Heart left ventricle (tissue), 16 donors: ENCODE results near the gene C14orf93. TPM values are rescaled to one million over a fixed set of nuclear protein-coding genes. Genes with fewer than 3 reads are reported as not detected.

Experiments
- ATAC-seq, 4 donors: fragments of 200-7000 bp; cut with Tn5 transposase; one replicate each; pipeline ENCODE4 v1.9.1; 2020 to 2022; ENCODE audit warnings: moderate library complexity in 4 of 4, mild to moderate bottlenecking in 3 of 4, moderate number of reproducible peaks in 1 of 4
- DNase-seq, 5 donors: peaks; one replicate each; pipeline ENCODE4 v3.0.0-alpha.2; 2020
- H3K27ac ChIP-seq, 12 donors: fragments of 200-600 bp; sonication (generic) in 4 of 12; one replicate each; pipeline versions ENCODE4 v1.5.0 to v1.8.0; 2016 to 2022; ENCODE audit warnings: mild to moderate bottlenecking in 2 of 12
- H3K27me3 ChIP-seq, 9 donors: fragments of 200-600 bp; sonication (generic) in 2 of 9; one replicate each; pipeline versions ENCODE4 v1.5.1 to v1.8.0; 2016 to 2022; ENCODE audit warnings: mild to moderate bottlenecking in 3 of 9
- H3K36me3 ChIP-seq, 9 donors: fragments of 200-600 bp; sonication (generic) in 2 of 9; one replicate each; pipeline versions ENCODE4 v1.5.0 to v1.8.0; 2018 to 2022; ENCODE audit warnings: mild to moderate bottlenecking in 2 of 9
- H3K4me1 ChIP-seq, 12 donors: fragments of 200-600 bp; sonication (generic) in 4 of 12; one replicate each; pipeline versions ENCODE4 v1.5.0 to v1.8.0; 2016 to 2022; ENCODE audit warnings: mild to moderate bottlenecking in 3 of 12
- H3K4me3 ChIP-seq, 12 donors: fragments of 200-600 bp; sonication (generic) in 4 of 12; one replicate each; pipeline versions ENCODE4 v1.5.0 to v1.8.0; 2017 to 2022; ENCODE audit warnings: mild to moderate bottlenecking in 9 of 12, moderate library complexity in 4 of 12
- H3K9me3 ChIP-seq, 12 donors: fragments of 200-600 bp; sonication (generic) in 4 of 12; one replicate each; pipeline versions ENCODE4 v1.5.0 to v1.8.0; 2016 to 2022; ENCODE audit warnings: mild to moderate bottlenecking in 1 of 12
- CTCF ChIP-seq, 12 donors: fragments of 200-600 bp; sonication (generic) in 4 of 12; IDR thresholded peaks; one replicate each; pipeline versions ENCODE4 v1.5.0 to v1.8.0; 2018 to 2022; ENCODE audit warnings: antibody characterized with exemption in 12 of 12, mild to moderate bottlenecking in 5 of 12
- POLR2A ChIP-seq, 2 donors: fragments of 450-650 bp; IDR thresholded peaks; one replicate each; pipeline ENCODE4 v1.6.1; 2017; ENCODE audit warnings: antibody characterized with exemption in 2 of 2, mild to moderate bottlenecking in 2 of 2, moderate library complexity in 2 of 2
- WGBS, 4 donors: extraction: QIAGEN DNeasy Blood & Tissue Kit in 2 of 4; methylation state at CpG; one replicate each; pipeline versions ENCODE4 v1.1.5 to v1.1.7; 2013 to 2018; 5-methylcytosine and 5-hydroxymethylcytosine counted together
- intact Hi-C, 10 donors: fragments of 100-400 bp; cut with DNase I; formaldehyde crosslinking; loops; one replicate each; pipeline versions ENCODE4 v1.11.1 to v1.14.2; 2022
- long read RNA-seq, 3 donors: library from polyadenylated mRNA; unstranded; transcript quantifications; one replicate each; pipeline ENCODE4 v2.0.0, GENCODE V29; 2020 to 2021
- polyA plus RNA-seq, 2 donors: library from polyadenylated mRNA; stranded (reverse); fragments of 200-250 nt; gene quantifications; one replicate each; pipeline ENCODE4 v1.2.3, GENCODE V29; 2013
- total RNA-seq, 9 donors: library from RNA; depleted of rRNA in 2 of 9; stranded (reverse); fragments of >200 nt in 2 of 9; fragmentation: NEBNext Ultra II Directional in 3 of 9; extraction: Animal tissue kit (Norgen Biotek cat#: 25700) in 3 of 9; gene quantifications; one replicate each; pipeline versions ENCODE4 v1.1.0 to v1.2.4, GENCODE V29; 2016 to 2023
- donor health status: ischemic (EF 13 %, LVEDD 7.1; RV severe dilation, severe dysfunction).
- donor health status: healthy with polysubstance abuse.
- donor health status: DM: no; HTN: yes; CAD: no.
- donor health status: DM: no; HTN: no; CAD: no.
- donor health status: ischemic (EF 25% LVEDD 6.9; RV normal size, moderate dysfunction).
- donor health status: ischemic (EF 25% LVEDD 5.7; RV mildly dilated, moderate dysfunction).
- donor health status: healthy.
- donor health status: DM: yes; HTN: yes; CAD: no.
- donor health status: ischemic (EF 35%, LVEDD 5.7; RV mildly dilated, moderate dysfunction).
- donor health status: nonischemic (EF 11% LVEDD 7.7; RV severe dilation, severe dysfunction).
- donor health status: DM: yes; HTN: yes; CAD: no.
- donor health status: PGD.
- donor health status: ischemic (EF 29% LVEDD 5.4; RV normal size, mild dysfunction).
- donor health status: nonischemic (EF 23%, LVEDD 6.1; RV moderate dilation, normal function).

Gene C14orf93
- total RNA-seq, result 1 to 10 TPM; 3.8 to 7.6 (median 5.5) TPM
- 1 to 10 TPM; 3.4 to 4.0 TPM for polyA plus RNA-seq
- long read RNA-seq, donor 1, partial matches to known transcripts, result 1 of 4 reads
- long read RNA-seq, donor 1, other reads (novel, unspliced or antisense), result 0 of 4 reads
- long read RNA-seq, donor 2, partial matches to known transcripts, result 3 of 8 reads
- long read RNA-seq, donor 2, other reads (novel, unspliced or antisense), result 1 of 8 reads
- long read RNA-seq, donor 3, partial matches to known transcripts, result 0 of 2 reads
- long read RNA-seq, donor 3, other reads (novel, unspliced or antisense), result 0 of 2 reads

GRCh38 chr14:23009939-23010726 is at the start of gene C14orf93:
Gene C14orf93 (minus strand): TSS chr14:23010143. CDS start chr14:22999023, 11,120 bp downstream.
- peak within 1 kb of the TSS; percentile 20 to 84 (median 71) for H3K27ac ChIP-seq
- no peaks in the 10 kb centered on the region for H3K36me3 ChIP-seq
- H3K9me3 ChIP-seq, result no peaks in the 10 kb centered on the region
- intact Hi-C loops, result loop anchor here in 1 of 10 donors (2.0 kb wide), 1 partner anchor 25 kb away; the partner anchor contains the start of gene PSMB5
- H3K27me3 ChIP-seq, result no peaks in the 10 kb centered on the region
- WGBS, 4 donors, result 2 to 3% (median 3%) methylated on average over 38 to 40 of the region's 40 CpGs
- peak in 1 of 2 donors; percentile 32 for TF ChIP-seq POLR2A (IDR thresholded peaks at IDR 0.05)
- no peak for TF ChIP-seq CTCF (IDR thresholded peaks at IDR 0.05)
- peak; percentile 85 to 92 (median 87) for DNase-seq
- H3K4me3 ChIP-seq, result peak within 1 kb of the TSS; percentile 22 to 70 (median 54)
- peaks cover 0 to 36% (median 17%) of the 10 kb centered on the region in 12 donors for H3K4me1 ChIP-seq
- ATAC-seq, result peak in 3 of 4 donors; percentile 25 to 67 (median 56)

- intact Hi-C loops, result loop anchor here in 9 of 10 donors (1.0 to 10.0 kb wide), 4 partner anchors 24 to 504 kb away; no protein-coding TSS in a partner anchor
- TF ChIP-seq POLR2A (IDR thresholded peaks at IDR 0.05) (no peak), CTCF (IDR thresholded peaks at IDR 0.05) (no peak)
- 90 to 91% (median 90%) methylated on average over 32 of the region's 32 CpGs for WGBS, 4 donors
- no peak for DNase-seq
- no peak overlapping the region for H3K4me3 ChIP-seq
- peaks cover 0 to 58% (median 55%) of the 10 kb centered on the region in 9 donors for H3K36me3 ChIP-seq
- no peaks in the 10 kb centered on the region for H3K9me3 ChIP-seq
- no peak overlapping the region for H3K27ac ChIP-seq
- ATAC-seq, result no peak
- H3K4me1 ChIP-seq, result peaks cover 0 to 39% (median 25%) of the 10 kb centered on the region in 12 donors
- no peaks in the 10 kb centered on the region for H3K27me3 ChIP-seq
Observed at GRCh38 chr14:23058654-23059504, 48.9 kb upstream of the C14orf93 start.

- Histone ChIP-seq H3K4me1 (peaks cover 0 to 39% (median 25%) of the 10 kb centered on the region in 12 donors), H3K9me3 (no peaks in the 10 kb centered on the region), H3K27ac (peak overlapping the region in 10 of 12 donors; percentile 39 to 77 (median 58)), H3K36me3 (peaks cover 0 to 49% (median 46%) of the 10 kb centered on the region in 9 donors), H3K4me3 (peak overlapping the region; percentile 46 to 84 (median 68)), H3K27me3 (no peaks in the 10 kb centered on the region)
- WGBS, 4 donors, result 1 to 4% (median 2%) methylated on average over 17 to 51 of the region's 51 CpGs
- intact Hi-C loops, result loop anchor here (1.0 to 10.0 kb wide), 5 partner anchors 23 to 503 kb away; no protein-coding TSS in a partner anchor
- TF ChIP-seq POLR2A (IDR thresholded peaks at IDR 0.05) (no peak), CTCF (IDR thresholded peaks at IDR 0.05) (peak; percentile 92 to 96 (median 94))
- ATAC-seq (peak; percentile 73 to 77 (median 74)), DNase-seq (peak; percentile 84 to 91 (median 88))
Observed at GRCh38 chr14:23057757-23058653, 48.1 kb upstream of the C14orf93 start.
